GM12874 (cell line): ENCODE data around the gene ORM1.
"Not testable (repeated sequence)": the region's sequence is repeated elsewhere in the genome, so short reads cannot be mapped to it uniquely, and the experiment has no call there.

ENCODE experiments used
- CTCF ChIP-seq: IDR thresholded peaks from 2 replicates; pipeline ENCODE4 v1.5.1; 2011; ENCODE audit warnings: low read depth, mild to moderate bottlenecking, control low read depth, low read length, moderate library complexity; ENCODE audit not compliant: insufficient read depth

The ORM1 gene

DNA sequence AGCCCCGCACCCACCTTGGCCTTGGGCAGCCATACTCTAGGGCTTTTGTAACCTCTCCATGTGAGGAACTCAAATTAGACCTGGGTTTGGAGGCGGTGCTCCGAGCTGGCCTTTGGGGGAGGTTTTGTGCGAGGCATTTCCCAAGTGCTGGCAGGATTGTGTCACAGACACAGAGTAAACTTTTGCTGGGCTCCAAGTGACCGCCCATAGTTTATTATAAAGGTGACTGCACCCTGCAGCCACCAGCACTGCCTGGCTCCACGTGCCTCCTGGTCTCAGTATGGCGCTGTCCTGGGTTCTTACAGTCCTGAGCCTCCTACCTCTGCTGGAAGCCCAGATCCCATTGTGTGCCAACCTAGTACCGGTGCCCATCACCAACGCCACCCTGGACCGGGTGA is 6.7 kb downstream of the ORM1 start, which contains the start of gene ORM2:
ORM2 (plus strand) TSS at position 245 of the 398 bp plus-strand sequence; CDS start at position 281, 36 bp downstream.
- TF ChIP-seq CTCF: not testable (repeated sequence)

DNA sequence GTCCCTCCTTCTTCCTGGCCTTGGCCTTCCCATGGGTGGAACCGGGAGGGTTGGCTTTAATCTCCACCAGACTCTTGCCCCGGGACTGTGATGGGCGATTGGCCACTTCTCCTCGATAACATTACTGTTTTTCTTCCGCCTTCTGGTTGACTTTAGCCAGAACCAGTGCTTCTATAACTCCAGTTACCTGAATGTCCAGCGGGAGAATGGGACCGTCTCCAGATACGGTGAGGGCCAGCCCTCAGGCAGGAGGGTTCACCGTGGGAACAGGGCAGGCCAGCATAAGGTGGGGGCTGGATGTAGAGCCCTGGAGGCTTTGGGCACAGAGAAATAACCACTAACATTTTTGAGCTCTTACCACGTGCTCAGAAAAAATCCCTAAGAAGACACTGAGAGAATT is 7.7 kb downstream of the ORM1 start:
- no peak for TF ChIP-seq CTCF

DNA sequence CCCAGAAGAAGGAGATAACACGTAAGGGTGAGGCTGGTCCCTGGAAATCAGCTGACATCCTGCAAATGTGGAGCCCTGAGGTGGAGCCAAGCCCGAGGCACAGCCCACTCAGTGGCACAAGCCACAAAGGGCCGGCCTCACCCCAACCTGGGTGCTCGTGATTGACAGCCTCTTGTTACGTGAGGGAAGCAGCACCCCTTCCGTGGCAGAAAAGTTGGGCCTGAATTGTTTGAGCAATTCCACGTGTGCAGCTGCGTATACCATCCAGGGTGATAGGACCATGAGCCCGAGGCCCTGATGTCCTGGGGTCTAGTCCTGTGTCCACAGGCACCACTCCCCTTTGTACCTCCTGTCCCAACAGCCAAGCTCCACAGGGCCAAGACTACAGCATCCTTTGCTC is 11.6 kb downstream of the ORM1 start:
- no peak for TF ChIP-seq CTCF

DNA sequence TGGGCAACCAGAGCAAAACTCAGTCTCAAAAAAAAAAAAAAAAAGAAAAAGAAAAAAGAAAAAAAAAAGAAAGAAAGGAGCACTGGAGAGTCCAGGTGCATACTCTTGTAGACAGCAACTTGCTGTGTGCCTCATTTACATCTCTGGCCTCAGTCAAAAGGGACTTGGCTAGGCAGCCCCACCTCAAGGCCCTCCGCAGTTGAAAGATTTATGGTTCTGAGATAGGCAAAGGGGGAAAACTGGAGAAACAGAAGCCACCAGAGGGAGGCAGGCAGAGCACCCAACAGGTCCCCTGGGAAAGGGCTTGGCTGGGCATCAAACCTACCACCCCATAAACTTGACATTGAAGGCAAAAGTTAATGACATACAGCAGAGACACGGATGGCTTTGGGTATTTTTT is 12.8 kb downstream of the ORM1 start:
- no peak for TF ChIP-seq CTCF

DNA sequence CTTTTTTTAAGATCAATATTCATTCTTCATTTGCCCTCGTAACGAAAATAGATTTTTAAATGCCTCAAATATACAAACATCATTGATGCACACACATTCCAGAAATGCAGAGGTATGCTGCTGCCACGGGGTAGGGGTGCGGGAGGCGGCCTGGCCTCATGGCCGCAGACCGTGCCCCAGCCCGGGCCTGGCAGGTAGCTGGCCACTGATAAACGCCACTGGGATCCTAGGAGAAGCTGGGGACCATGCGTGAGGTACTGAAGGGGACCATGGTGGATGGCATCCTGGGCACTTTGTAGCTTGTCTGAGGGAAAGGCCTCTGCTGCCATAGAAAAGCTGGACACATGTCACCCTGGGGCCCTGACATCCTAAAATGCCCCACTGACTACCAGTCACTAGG is 13.3 kb downstream of the ORM1 start:
- no peak for TF ChIP-seq CTCF

- no peak for TF ChIP-seq CTCF
Observed at GRCh38 chr9:114336699-114337395, 13.9 kb downstream of the ORM1 start.

DNA sequence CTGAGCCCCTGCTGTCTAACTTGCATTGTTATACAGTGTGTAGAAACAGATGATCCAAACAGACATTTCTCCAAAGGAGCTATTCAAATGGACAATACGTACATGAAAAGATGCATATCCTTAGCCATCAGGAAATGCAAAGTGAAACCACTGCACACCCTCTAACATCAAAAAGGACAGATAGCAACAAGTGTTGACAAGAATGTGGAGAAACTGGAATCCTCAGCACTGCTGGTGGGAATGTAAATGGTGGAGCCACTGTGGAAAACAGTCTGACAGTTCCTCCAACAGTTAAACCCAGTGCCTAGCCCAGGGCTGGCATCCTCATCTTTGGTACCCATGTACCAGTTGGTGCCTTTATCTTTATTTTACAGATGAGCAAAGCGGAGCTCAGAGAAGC is 15.3 kb downstream of the ORM1 start:
- TF ChIP-seq CTCF: no peak
